ENCODE data around the gene TMEM179. TPM values are rescaled to one million over a fixed set of nuclear protein-coding genes. Genes with fewer than 3 reads are reported as not detected.

Gene TMEM179
- total RNA-seq, 2 donors from 2014 or later: 1.4 to 6.0 TPM

- DNase-seq (ENCODE audit: low spot score): no peak
Observed at GRCh38 chr14:104576232-104576969, 28.2 kb downstream of the TMEM179 start.

GRCh38 chr14:104574978-104575583 is 29.5 kb downstream of the TMEM179 start:
- H3K4me3 ChIP-seq: no peak overlapping the region
- H3K27ac ChIP-seq: no peak overlapping the region
- no peak for DNase-seq (ENCODE audit: low spot score)
- H3K4me1 ChIP-seq (replicated peaks): no peaks in the 10 kb centered on the region
- whole genome bisulfite sequencing: 84% methylated on average over 31 of the region's 31 CpGs
- H3K36me3 ChIP-seq: no peaks in the 10 kb centered on the region
- TF ChIP-seq POLR2A (IDR thresholded peaks at IDR 0.05) (no peak), POLR2AphosphoS5 (IDR thresholded peaks at IDR 0.05) (no peak), CTCF (IDR thresholded peaks at IDR 0.05) (no peak)
- peaks cover 9% of the 10 kb centered on the region for H3K27me3 ChIP-seq (replicated peaks; ENCODE audit: insufficient read depth)
- intact Hi-C loops (cut with DNase I): no loop called here
- H3K9me3 ChIP-seq: no peaks in the 10 kb centered on the region

More at GRCh38 chr14:104576232-104576969, 28.2 kb downstream of the TMEM179 start:
- Histone ChIP-seq H3K4me3 (no peak overlapping the region), H3K27ac (no peak overlapping the region), H3K27me3 (replicated peaks; ENCODE audit: insufficient read depth) (peaks cover 4% of the 10 kb centered on the region), H3K36me3 (no peaks in the 10 kb centered on the region), H3K4me1 (replicated peaks) (no peaks in the 10 kb centered on the region), H3K9me3 (no peaks in the 10 kb centered on the region)
- intact Hi-C loops (cut with DNase I): no loop called here
- TF ChIP-seq POLR2A (IDR thresholded peaks at IDR 0.05) (no peak), POLR2AphosphoS5 (IDR thresholded peaks at IDR 0.05) (no peak), CTCF (IDR thresholded peaks at IDR 0.05) (no peak)
- 68% methylated on average over 16 of the region's 16 CpGs for WGBS

- no peaks in the 10 kb centered on the region for H3K4me1 ChIP-seq (replicated peaks)
- intact Hi-C loops (cut with DNase I): no loop called here
- H3K27ac ChIP-seq: no peak overlapping the region
- no peaks in the 10 kb centered on the region for H3K9me3 ChIP-seq
- no peaks in the 10 kb centered on the region for H3K36me3 ChIP-seq
- 82% methylated on average over 14 of the region's 14 CpGs for WGBS
- TF ChIP-seq CTCF (IDR thresholded peaks at IDR 0.05) (no peak), POLR2A (IDR thresholded peaks at IDR 0.05) (no peak), POLR2AphosphoS5 (IDR thresholded peaks at IDR 0.05) (no peak)
- no peak overlapping the region for H3K4me3 ChIP-seq
- peaks cover 13% of the 10 kb centered on the region for H3K27me3 ChIP-seq (replicated peaks; ENCODE audit: insufficient read depth)
- no peak for DNase-seq (ENCODE audit: low spot score)
Observed at GRCh38 chr14:104574536-104574935, 30.0 kb downstream of the TMEM179 start.

- intact Hi-C loops (cut with DNase I): no loop called here
- H3K9me3 ChIP-seq: no peaks in the 10 kb centered on the region
Observed at GRCh38 chr14:104573930-104574329, 30.6 kb downstream of the TMEM179 start.

More at GRCh38 chr14:104573930-104574329, 30.6 kb downstream of the TMEM179 start:
- no peak overlapping the region for H3K4me3 ChIP-seq
- TF ChIP-seq POLR2AphosphoS5 (IDR thresholded peaks at IDR 0.05): no peak
- no peak for TF ChIP-seq CTCF (IDR thresholded peaks at IDR 0.05)
- no peak for TF ChIP-seq POLR2A (IDR thresholded peaks at IDR 0.05)
- WGBS: 66% methylated on average over 9 of the region's 9 CpGs
- DNase-seq (ENCODE audit: low spot score): no peak
- H3K36me3 ChIP-seq: no peaks in the 10 kb centered on the region
- peaks cover 14% of the 10 kb centered on the region for H3K27me3 ChIP-seq (replicated peaks; ENCODE audit: insufficient read depth)
- H3K4me1 ChIP-seq (replicated peaks): no peaks in the 10 kb centered on the region
- H3K27ac ChIP-seq: no peak overlapping the region
